HepG2 (cell line): ENCODE results near the gene KANSL1.

ENCODE experiments used
- GFI1 ChIP-seq: sonication (generic); formaldehyde crosslinking; IDR thresholded peaks from 2 replicates; pipeline ENCODE4 v1.5.0; 2020; ENCODE audit warnings: missing genetic modification reagents, mild to moderate bottlenecking, borderline replicate concordance
- GPN1 ChIP-seq: sonication (generic); formaldehyde crosslinking; IDR thresholded peaks from 2 replicates; pipeline ENCODE4 v1.5.1; 2020; ENCODE audit warnings: missing genetic modification reagents, borderline replicate concordance
- RAD21 ChIP-seq: fragments of 450-650 bp; formaldehyde crosslinking; IDR thresholded peaks from 2 replicates; pipeline ENCODE4 v1.5.0; 2020; ENCODE audit warnings: mild to moderate bottlenecking
- ZNF607 ChIP-seq: sonication (generic); formaldehyde crosslinking; IDR thresholded peaks from 2 replicates; pipeline ENCODE4 v1.5.1; 2020; ENCODE audit warnings: missing genetic modification reagents, mild to moderate bottlenecking, borderline replicate concordance

- no peak for TF ChIP-seq GFI1
- TF ChIP-seq ZNF607 (CRISPR knock-in tag) = no peak
- no peak for TF ChIP-seq RAD21
- no peak for TF ChIP-seq GPN1
Measured at GRCh38 chr17:46147296-46147695, 45.9 kb downstream of the KANSL1 start.
